Body of pancreas (tissue), 4 donors: ENCODE measurements around the gene TMOD2.

ENCODE experiments used
- CTCF ChIP-seq, 7 experiments: fragments of 450-650 bp in 4 of 7; fragments of 200-600 bp in 3 of 7; sonication (generic) in 3 of 7; IDR thresholded peaks; one replicate each; pipeline ENCODE4 v1.5.1; 2016 to 2019; ENCODE audit warnings: antibody characterized with exemption in 7 of 7
- POLR2A ChIP-seq, 3 donors: fragments of 450-650 bp; IDR thresholded peaks; one replicate each; pipeline ENCODE4 v1.6.1; 2016; ENCODE audit warnings: antibody characterized with exemption in 3 of 3, mild to moderate bottlenecking in 2 of 3

- no peak for TF ChIP-seq CTCF (IDR thresholded peaks at IDR 0.05)
- TF ChIP-seq POLR2A (IDR thresholded peaks at IDR 0.05): no peak
These were observed 9.4 kb downstream of the TMOD2 start for GRCh38 chr15:51760805-51761204.
